Measurements from ENCODE around the gene GPR162.
A peak's percentile ranks its signal among the peaks of the same experiment; 100 is the strongest.

The GPR162 gene, protein sequence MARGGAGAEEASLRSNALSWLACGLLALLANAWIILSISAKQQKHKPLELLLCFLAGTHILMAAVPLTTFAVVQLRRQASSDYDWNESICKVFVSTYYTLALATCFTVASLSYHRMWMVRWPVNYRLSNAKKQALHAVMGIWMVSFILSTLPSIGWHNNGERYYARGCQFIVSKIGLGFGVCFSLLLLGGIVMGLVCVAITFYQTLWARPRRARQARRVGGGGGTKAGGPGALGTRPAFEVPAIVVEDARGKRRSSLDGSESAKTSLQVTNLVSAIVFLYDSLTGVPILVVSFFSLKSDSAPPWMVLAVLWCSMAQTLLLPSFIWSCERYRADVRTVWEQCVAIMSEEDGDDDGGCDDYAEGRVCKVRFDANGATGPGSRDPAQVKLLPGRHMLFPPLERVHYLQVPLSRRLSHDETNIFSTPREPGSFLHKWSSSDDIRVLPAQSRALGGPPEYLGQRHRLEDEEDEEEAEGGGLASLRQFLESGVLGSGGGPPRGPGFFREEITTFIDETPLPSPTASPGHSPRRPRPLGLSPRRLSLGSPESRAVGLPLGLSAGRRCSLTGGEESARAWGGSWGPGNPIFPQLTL

DNA sequence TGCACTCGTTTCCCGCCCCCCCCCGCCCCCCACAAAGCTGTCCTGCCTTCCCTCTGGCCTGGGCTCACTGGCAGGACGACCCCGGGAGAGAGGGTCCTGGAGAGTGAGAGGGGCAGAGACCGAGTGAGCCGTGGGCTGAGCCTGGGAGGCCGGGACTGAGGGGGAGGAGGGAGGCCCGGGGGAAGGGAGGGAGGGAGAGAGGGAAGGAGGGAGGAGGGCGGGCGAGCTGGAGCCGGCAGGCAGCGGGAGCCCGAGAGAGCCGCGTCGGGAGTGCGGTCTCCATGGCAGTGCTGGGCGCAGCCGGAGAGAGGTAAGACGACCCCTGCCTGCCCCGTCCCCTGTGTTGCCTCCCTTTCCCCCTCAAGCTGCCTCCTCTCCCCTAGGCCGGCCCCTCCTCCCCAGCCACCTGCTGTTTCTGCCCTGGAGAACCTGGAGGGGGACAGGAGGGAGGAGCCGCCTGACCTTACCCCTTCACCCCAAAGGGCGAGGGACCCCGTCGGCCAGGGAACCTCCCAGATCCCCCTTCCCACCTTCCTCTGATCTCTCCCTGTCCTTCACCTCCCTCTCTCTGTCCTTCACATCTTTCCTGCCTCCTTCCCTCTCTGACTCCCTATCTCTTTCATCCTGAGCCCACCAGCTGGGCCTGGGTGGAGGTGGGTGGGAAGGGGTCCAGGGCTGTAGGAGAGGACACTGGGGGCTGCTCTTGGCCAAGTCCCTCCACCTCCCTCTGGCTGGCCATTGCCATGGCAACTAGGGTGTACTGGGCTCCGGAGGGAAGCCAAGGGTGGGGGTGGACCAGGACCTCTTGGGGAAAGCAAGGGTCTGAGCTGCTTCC is at the start of gene GPR162:
Gene GPR162, plus strand, starts transcription at position 231 of the 835 bp plus-strand sequence. CDS start 2,078 bp downstream, outside the sequence.
- DNase-seq: peak in 11 of 14 donors; percentile 26 to 94 (median 54)

DNA sequence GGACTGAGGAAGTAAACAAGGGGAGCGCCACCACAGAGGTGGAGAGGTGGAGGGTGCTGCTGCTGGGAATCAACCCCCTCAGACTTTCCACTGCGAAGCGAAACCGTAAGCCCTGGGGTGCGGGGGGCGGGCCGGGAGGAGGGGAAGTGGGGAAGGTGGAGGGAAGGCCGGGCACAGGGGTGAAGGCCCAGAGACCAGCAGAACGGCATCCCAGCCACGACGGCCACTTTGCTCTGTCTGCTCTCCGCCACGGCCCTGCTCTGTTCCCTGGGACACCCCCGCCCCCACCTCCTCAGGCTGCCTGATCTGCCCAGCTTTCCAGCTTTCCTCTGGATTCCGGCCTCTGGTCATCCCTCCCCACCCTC is 49.3 kb upstream of the GPR162 start, which contains the start of gene LAG3:
Gene LAG3, plus strand, starts transcription at position 190 of the 365 bp plus-strand sequence. CDS start 333 bp downstream, outside the sequence.
- peak in 2 of 14 donors; percentile 7 to 16 for DNase-seq

GRCh38 chr12:6772726-6773589 is 48.7 kb upstream of the GPR162 start:
- no peak for DNase-seq

DNA sequence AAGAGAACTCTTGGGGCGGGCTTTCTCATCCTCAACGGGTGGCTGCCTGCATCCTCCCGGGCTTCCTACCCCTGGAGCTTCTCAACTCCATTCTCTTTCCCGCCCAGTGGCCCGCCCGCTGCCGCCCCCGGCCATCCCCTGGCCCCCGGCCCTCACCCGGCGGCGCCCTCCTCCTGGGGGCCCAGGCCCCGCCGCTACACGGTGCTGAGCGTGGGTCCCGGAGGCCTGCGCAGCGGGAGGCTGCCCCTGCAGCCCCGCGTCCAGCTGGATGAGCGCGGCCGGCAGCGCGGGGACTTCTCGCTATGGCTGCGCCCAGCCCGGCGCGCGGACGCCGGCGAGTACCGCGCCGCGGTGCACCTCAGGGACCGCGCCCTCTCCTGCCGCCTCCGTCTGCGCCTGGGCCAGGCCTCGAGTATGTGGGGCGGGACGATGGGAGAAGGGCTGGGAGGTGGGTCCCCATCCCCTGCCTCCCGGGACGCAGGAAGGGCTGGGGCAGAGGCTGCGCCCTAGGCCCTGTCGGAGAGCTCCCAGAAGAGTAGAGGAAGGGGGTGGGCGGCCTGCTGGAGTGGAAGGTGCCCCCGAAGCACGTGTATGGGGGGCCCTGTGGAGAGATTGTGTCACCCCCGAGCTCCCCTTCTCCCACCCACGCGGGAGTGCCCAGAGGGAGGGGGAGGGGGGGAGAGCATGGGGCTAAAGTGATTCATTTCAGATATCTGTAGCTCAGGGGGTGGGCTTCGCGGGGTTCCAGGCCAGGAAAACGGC is 47.9 kb upstream of the GPR162 start:
- DNase-seq: no peak

DNA sequence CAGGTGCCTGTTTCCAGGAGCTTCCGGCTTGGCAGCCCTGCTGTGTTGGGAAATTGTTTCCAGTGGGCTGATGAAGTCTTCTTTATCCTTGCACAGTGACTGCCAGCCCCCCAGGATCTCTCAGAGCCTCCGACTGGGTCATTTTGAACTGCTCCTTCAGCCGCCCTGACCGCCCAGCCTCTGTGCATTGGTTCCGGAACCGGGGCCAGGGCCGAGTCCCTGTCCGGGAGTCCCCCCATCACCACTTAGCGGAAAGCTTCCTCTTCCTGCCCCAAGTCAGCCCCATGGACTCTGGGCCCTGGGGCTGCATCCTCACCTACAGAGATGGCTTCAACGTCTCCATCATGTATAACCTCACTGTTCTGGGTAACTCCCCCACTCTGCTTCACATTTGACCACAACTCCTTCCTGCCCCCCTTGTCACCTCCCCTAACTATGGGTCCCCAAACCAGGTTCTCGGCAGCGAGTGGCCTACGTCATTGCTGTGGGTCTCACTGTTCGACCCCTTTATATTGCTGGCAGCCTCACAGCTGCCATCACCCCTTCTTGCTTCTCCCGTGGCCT is 47.0 kb upstream of the GPR162 start:
- DNase-seq: no peak

DNA sequence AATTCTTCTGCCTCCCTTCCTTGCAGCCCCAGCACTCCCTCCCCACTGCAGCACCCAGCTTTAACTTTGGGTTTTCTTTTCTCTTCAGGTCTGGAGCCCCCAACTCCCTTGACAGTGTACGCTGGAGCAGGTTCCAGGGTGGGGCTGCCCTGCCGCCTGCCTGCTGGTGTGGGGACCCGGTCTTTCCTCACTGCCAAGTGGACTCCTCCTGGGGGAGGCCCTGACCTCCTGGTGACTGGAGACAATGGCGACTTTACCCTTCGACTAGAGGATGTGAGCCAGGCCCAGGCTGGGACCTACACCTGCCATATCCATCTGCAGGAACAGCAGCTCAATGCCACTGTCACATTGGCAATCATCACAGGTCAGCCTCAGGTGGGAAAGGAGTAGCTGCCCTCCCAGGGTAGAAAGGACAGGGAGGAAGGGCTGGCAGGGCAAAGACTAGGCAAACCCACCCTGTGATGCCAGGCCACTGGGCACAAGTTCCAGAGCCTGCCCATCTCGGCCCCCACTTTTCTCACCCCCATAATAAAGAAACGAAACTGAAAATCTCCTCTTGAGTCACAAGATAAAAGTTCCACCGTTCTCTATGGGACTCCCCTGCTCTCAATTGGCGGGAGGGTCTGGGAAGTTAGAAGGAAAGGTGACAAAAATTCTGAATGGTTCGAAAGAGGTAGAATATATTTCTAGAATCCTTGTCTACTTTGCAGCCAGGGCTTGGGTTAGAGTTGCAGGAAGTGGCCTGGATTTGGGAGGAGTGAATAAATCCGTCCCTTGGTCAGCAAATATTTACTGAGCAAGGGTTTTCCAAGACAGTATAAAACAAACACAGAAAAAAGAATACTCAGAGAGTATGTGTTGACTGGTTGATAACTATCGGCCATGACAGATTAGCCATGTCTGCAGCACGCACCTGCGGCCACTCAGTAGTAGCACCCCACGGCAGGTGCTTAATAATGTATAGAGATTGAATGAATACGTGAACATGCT is 46.1 kb upstream of the GPR162 start:
- no peak for DNase-seq

DNA sequence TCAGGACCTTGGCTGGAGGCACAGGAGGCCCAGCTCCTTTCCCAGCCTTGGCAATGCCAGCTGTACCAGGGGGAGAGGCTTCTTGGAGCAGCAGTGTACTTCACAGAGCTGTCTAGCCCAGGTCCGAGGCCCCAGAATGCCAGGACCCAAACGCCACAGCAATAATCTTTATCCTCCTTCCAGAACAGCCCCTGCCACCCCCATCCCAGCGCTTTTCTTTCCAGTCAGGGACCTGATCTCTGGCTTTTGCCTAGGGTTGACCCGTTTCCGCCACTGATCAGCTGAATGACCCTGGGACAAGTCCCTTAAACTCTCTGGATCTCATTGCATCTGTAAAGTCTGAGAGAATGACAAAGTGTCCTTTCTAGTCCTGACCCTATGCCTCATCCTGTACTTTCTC is 44.2 kb upstream of the GPR162 start:
- no peak for DNase-seq

GRCh38 chr12:6778217-6778573 is 43.4 kb upstream of the GPR162 start:
- DNase-seq: peak in 3 of 14 donors; percentile 31 to 76 (median 53)

- peak; percentile 40 to 96 (median 84) for DNase-seq
Measured at GRCh38 chr12:6778574-6779550, 42.8 kb upstream of the GPR162 start.

DNA sequence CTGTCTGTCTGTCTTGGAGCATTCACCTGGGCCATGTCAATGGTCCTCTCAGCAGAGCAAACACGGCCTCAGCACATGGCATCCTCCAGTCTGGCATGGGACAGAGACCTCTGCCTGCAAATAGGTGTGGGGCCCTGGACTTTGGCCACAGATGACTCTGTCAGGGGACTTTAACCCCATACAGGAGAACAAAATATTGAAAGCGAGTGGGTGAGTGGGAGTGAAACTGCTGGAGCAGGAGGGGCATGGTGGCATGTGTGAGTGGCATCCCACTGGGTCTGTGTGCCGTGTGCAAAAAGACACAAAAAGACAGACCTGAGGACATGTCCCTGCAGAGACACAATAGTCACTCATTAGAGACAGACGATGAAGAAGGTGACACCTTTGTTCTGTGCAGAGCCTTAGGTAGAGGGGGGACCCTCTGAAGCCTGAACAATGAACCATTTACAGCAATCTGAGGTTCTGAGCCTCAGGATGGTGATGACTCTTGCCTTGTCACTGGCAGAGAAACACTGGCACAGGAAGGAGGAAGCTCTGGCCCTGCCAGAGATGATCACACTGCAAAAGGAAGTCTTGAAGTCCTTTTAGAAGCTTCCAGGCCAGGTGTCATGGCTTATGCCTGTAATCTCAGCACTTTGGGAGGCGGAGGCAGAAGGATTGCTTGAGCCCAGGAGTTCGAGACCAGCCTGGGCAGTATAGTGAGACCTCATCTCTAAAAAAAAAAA is 41.8 kb upstream of the GPR162 start:
- peak in 1 of 14 donors; percentile 14 for DNase-seq

GRCh38 chr12:6780573-6780972 is 41.0 kb upstream of the GPR162 start:
- no peak for DNase-seq

DNA sequence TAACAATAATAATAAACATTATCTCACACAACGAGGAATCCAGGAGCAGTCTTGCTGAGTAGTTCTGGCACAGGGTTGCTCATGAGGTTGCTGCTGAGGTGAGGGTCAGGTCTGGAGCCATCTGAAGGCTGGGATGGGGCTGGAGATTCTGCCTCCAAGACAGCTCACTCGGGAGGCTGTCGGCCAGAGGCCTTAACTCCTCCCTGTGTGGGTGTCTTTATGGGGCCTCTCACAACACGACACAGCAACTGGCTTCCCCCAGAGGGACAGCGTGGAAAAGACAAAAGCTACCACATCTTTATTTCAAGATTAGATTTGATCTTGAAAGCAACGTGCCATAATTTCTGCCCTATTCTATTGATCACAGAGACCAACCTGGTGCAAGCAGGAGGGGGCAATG is 39.5 kb upstream of the GPR162 start:
- no peak for DNase-seq

DNA sequence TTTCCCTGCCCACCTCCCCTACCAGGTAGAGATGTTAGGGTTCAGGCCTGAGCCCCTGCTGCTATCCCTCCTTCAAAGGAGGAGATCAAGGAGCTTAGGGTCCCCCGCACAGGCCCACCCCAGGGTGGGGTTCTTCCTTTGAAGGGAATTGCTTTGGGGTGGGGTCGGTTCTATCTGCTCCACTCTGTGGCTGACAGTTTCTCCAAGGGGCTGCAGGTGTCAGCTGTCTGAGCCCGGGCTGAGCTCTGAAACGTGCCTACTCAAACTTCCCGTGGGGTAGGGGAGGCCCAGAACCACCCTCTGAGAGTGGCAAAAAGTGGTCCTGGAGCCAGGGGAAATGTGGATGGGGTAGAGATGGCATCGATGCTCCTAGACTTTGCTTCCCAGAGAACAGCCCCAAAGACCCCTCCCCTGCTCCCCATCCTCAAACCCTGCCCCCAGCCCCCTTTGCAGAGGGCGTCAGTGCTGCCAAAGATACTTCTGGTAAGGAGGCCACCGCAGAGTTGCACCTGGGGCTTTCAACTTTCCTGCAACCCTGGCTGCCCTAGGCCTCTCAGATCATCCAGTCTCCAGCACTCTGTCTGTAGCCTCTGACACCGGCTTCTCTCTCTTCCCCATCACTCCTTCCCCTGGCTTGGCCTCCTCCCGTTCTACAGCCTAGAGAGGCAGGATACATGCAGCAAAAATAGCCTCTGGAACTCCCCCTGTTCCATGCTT is 38.6 kb upstream of the GPR162 start:
- no peak for DNase-seq

DNA sequence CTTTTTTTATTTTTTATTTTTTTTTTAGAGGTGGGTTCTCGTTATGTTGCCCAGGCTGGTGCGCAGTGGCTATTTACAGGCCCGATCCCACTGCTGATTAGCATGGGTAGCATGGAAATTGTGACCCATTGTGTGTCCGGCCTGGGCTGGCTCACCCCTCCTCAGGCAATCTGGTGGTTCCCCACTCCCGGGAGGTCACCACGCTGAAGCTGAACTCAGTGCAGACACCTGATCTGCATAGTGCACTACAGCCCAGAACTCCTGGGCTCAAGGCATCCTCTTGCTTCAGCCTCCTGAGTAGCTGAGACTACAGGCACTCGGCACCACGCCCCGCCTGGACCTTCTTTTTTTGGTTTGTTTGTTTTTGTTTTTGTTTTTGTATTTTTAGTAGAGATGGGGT is 37.8 kb upstream of the GPR162 start:
- DNase-seq: no peak

GRCh38 chr12:6784296-6784695 is 37.3 kb upstream of the GPR162 start:
- no peak for DNase-seq

- no peak for DNase-seq
Measured at GRCh38 chr12:6784761-6785160, 36.9 kb upstream of the GPR162 start.

Measured in C1 segment of cervical spinal cord (tissue), 14 donors.